ENCODE results near the gene RAB9A.
"Not testable (repeated sequence)": the region's sequence is repeated elsewhere in the genome, so short reads cannot be mapped to it uniquely, and the experiment has no call there.

The RAB9A gene

GRCh38 chrX:13716905-13717304 lies 28.0 kb downstream of the RAB9A start:
- H3K4me3 ChIP-seq (ENCODE audit: low read depth, low read length), result no peak overlapping the region
- no peak for DNase-seq (ENCODE audit: low read depth, low spot score)
- ChIA-PET POLR2A (no interaction called here), CTCF (no interaction called here)
- TF ChIP-seq, protein P1, sequence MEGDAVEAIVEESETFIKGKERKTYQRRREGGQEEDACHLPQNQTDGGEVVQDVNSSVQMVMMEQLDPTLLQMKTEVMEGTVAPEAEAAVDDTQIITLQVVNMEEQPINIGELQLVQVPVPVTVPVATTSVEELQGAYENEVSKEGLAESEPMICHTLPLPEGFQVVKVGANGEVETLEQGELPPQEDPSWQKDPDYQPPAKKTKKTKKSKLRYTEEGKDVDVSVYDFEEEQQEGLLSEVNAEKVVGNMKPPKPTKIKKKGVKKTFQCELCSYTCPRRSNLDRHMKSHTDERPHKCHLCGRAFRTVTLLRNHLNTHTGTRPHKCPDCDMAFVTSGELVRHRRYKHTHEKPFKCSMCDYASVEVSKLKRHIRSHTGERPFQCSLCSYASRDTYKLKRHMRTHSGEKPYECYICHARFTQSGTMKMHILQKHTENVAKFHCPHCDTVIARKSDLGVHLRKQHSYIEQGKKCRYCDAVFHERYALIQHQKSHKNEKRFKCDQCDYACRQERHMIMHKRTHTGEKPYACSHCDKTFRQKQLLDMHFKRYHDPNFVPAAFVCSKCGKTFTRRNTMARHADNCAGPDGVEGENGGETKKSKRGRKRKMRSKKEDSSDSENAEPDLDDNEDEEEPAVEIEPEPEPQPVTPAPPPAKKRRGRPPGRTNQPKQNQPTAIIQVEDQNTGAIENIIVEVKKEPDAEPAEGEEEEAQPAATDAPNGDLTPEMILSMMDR (IDR thresholded peaks at IDR 0.05; ENCODE audit: insufficient read depth, low read length, missing control alignments), result no peak

DNA sequence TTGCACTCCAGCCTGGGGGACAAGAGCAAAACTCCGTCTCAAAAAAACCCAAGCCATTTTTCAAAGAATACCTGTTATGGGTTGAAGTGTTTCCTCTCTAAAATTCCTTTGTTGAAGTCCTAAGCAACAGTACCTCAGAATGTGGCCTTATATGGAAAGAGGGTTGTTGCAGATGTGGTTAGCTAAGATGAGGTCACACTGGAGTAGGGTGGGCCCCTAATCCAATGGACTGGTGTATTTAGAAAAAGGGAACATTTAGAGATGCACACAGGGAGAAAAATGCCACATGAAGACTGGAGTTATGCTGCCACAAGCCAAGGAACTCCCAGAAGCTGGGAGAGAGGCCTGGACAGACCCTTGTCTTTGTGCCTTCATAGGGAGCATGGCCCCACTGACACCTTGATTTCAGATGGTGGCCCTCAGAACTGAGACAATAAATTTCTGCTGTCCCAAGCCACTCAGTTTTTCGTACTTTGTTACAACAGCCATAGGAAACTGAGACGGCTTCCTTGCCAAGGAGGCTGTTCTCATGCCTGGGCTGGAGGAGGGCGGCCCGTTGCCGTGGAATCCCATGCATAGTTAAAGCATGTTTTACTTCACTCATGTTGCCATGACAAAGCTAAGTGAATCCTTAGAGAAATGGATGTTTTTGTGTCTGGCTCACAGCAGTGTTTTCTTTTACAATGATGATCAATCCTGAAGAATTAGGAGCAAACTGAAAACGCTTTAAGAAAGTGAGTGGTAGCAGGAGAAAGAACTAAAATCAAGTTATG lies 29.0 kb downstream of the RAB9A start:
- POLR2A ChIA-PET, result interaction anchor here (0.5 kb wide), 1 partner anchor 11 kb away, joined by 4 read pairs; no protein-coding TSS in a partner anchor
- H3K4me3 ChIP-seq (ENCODE audit: low read depth, low read length), result no peak overlapping the region
- CTCF ChIA-PET, result no interaction called here
- DNase-seq (ENCODE audit: low read depth, low spot score), result no peak
- TF ChIP-seq, protein P1 (IDR thresholded peaks at IDR 0.05; ENCODE audit: insufficient read depth, low read length, missing control alignments), result no peak

DNA sequence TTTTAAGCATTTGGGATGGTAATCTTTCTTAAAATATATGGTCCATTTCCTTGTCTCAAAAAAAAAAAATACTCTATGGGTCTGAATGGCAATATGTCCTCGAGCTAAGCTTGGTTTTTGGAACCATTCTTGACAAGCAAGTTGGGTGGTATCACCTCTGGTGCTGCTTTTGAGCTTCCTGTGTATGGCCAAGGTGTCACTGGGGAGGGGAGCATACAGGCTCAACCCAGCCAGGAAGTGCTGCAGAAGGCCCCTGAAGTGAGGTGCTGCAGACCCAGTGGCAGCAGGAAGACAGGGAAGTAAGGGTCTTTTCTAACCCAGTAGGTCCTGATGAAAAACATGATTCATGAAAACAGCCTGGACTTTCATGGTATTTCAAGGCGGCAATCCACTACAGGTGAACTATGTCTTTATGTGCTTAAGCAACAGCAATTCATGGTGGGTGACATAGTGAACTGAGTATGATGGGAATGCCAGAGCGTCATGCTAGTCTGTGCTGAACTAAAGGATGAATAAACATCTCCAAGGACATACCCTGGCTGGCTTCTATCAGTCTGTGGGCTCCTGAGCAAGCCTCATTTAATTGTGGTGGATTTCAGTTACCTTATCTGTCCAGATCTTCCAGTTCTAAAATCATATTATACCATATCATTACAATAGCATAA lies 30.4 kb downstream of the RAB9A start:
- POLR2A ChIA-PET, result no interaction called here
- no peak for DNase-seq (ENCODE audit: low read depth, low spot score)
- no peak overlapping the region for H3K4me3 ChIP-seq (ENCODE audit: low read depth, low read length)
- TF ChIP-seq, protein P1 (IDR thresholded peaks at IDR 0.05; ENCODE audit: insufficient read depth, low read length, missing control alignments), result no peak
- CTCF ChIA-PET, result no interaction called here

- TF ChIP-seq, protein P1 (IDR thresholded peaks at IDR 0.05; ENCODE audit: insufficient read depth, low read length, missing control alignments), result no peak
- H3K4me3 ChIP-seq (ENCODE audit: low read depth, low read length), result no peak overlapping the region
- POLR2A ChIA-PET, result no interaction called here
These were observed 32.4 kb downstream of the RAB9A start for GRCh38 chrX:13721371-13721770.

GRCh38 chrX:13721819-13722519 lies 33.0 kb downstream of the RAB9A start:
- POLR2A ChIA-PET, result no interaction called here
- H3K4me3 ChIP-seq (ENCODE audit: low read depth, low read length), result no peak overlapping the region; the same call in 1 of the 2 replicates
- DNase-seq (ENCODE audit: low read depth, low spot score), result no peak
- CTCF ChIA-PET, result no interaction called here
- TF ChIP-seq, protein P1 (IDR thresholded peaks at IDR 0.05; ENCODE audit: insufficient read depth, low read length, missing control alignments), result no peak

More at GRCh38 chrX:13721371-13721770, 32.4 kb downstream of the RAB9A start:
- CTCF ChIA-PET, result no interaction called here
- no peak for DNase-seq (ENCODE audit: low read depth, low spot score)

DNA sequence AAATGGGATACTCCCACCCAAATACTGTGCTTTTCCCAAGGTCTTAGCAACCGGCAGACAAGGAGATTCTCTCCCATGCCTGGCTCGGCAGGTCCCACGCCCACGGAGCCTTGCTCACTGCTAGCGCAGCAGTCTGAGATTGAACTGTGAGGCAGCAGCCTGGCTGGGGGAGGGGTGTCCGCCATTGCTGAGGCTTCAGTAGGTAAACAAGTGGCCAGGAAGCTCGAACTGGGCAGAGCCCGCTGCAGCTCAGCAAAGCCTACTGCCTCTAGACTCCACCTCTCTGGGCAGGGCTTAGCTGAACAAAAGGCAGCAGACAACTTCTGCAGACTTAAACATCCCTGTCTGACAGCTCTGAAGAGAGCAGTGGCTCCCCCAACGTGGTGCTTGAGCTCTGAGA lies 36.0 kb downstream of the RAB9A start:
- DNase-seq (ENCODE audit: low read depth, low spot score); H3K4me3 ChIP-seq (ENCODE audit: low read depth, low read length); CTCF ChIA-PET: not testable (repeated sequence)
- POLR2A ChIA-PET, result interaction anchor here (0.7 kb wide), 1 partner anchor 10 kb away, joined by 3 read pairs; the partner anchor contains the start of genes OFD1 and TRAPPC2

- H3K4me3 ChIP-seq (ENCODE audit: low read depth, low read length); DNase-seq (ENCODE audit: low read depth, low spot score); POLR2A ChIA-PET; CTCF ChIA-PET: not testable (repeated sequence)
These were observed 37.7 kb downstream of the RAB9A start for GRCh38 chrX:13726583-13726982.

DNA sequence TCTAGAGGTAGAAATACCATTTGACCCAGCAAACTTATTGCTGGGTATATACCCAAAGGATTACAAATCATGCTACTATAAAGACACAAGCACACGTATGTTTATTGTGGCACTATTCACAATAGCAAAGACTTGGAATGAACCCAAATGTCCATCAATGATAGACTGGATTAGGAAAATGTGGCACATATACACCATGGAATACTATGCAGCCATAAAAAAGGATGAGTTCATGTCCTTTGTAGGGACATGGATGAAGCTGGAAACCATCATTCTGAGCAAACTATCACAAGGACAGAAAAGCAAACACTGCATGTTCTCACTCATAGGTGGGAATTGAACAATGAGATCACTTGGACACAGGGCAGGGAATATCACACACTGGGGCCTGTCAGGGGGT lies 41.6 kb downstream of the RAB9A start:
- DNase-seq (ENCODE audit: low read depth, low spot score); POLR2A ChIA-PET; CTCF ChIA-PET; H3K4me3 ChIP-seq (ENCODE audit: low read depth, low read length): not testable (repeated sequence)

Measured in AG04449 (cell line).